BLaER1 treated with 17β-estradiol and CSF1 and Interleukin-3, amounts not matched to agents 10 nM and 100 nM (cell line): Measurements from ENCODE around the gene STX8.

Experiments used
- H3K27ac ChIP-seq, 11 experiments: shearing (Covaris generic); formaldehyde crosslinking; 2 replicates each; pipeline ENCODE4 v1.8.1; 2022
- H3K27me3 ChIP-seq, 11 experiments: shearing (Covaris generic); formaldehyde crosslinking; 2 replicates each; pipeline ENCODE4 v1.8.1; 2022
- H3K36me3 ChIP-seq, 11 experiments: shearing (Covaris generic); formaldehyde crosslinking; 2 replicates each; pipeline ENCODE4 v1.8.1; 2022
- H3K4me1 ChIP-seq, 10 experiments: shearing (Covaris generic); formaldehyde crosslinking; 2 replicates each; pipeline ENCODE4 v1.8.1; 2022
- H3K4me2 ChIP-seq, 11 experiments: shearing (Covaris generic); formaldehyde crosslinking; 2 replicates each; pipeline ENCODE4 v1.8.1; 2022
- H3K4me3 ChIP-seq, 10 experiments: shearing (Covaris generic); formaldehyde crosslinking; 2 replicates each; pipeline ENCODE4 v1.8.1; 2022
- H3K9ac ChIP-seq, 11 experiments: shearing (Covaris generic); formaldehyde crosslinking; 2 replicates each; pipeline ENCODE4 v1.8.1; 2022
- H3K9me3 ChIP-seq, 11 experiments: shearing (Covaris generic); formaldehyde crosslinking; replicated peaks in 1 of 11; 2 replicates each; pipeline ENCODE4 v1.8.1; 2022
- H4K20me1 ChIP-seq, 11 experiments: shearing (Covaris generic); formaldehyde crosslinking; 2 replicates each; pipeline ENCODE4 v1.8.1; 2022
- Cebpa-rat ChIP-seq, 11 experiments: shearing (Covaris generic); IDR thresholded peaks; 2 replicates each; pipeline ENCODE4 v1.8.1; 2022

The STX8 gene

DNA sequence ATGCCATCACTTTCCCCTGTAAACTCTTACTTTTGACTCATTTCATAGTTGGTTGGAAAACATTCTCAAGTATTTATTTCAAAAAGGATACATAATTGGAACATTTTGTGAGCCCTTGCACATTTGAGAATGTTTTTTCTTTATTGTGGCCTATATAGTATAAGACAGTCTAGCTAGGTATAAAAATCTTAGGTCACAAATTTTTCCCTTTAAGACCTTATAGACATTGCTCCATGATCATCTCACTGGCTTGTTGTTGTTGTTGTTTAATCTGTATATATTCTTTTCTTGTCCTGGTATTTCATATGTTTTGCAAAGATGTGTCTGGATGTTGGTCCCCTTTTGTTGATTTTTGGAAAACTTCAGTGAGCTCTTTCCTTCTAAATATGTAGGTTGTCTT is 360.2 kb downstream of the STX8 start:
- Histone ChIP-seq H3K9ac (no peak overlapping the region), H3K27me3 (no peaks in the 10 kb centered on the region), H3K27ac (no peak overlapping the region), H4K20me1 (no peaks in the 10 kb centered on the region; a peak in 1 of 22 replicates), H3K9me3 (peaks cover 22 to 45% (median 33%) of the 10 kb centered on the region in 11 experiments), H3K4me2 (no peak overlapping the region), H3K4me3 (no peak overlapping the region), H3K36me3 (no peaks in the 10 kb centered on the region), H3K4me1 (peaks cover 10 to 18% (median 15%) of the 10 kb centered on the region in 10 experiments; a peak in 18 of 20 replicates)
- no peak for TF ChIP-seq Cebpa-rat (IDR thresholded peaks at IDR 0.05)

GRCh38 chr17:9213303-9213640 is 362.3 kb downstream of the STX8 start:
- H3K9ac ChIP-seq, result no peak overlapping the region
- H3K36me3 ChIP-seq, result no peaks in the 10 kb centered on the region
- H3K4me3 ChIP-seq, result no peak overlapping the region
- H4K20me1 ChIP-seq, result no peaks in the 10 kb centered on the region; a peak in 1 of 22 replicates
- H3K27ac ChIP-seq, result no peak overlapping the region
- H3K4me2 ChIP-seq, result no peak overlapping the region
- H3K9me3 ChIP-seq, result peaks cover 22 to 45% (median 33%) of the 10 kb centered on the region in 11 experiments
- TF ChIP-seq Cebpa-rat (IDR thresholded peaks at IDR 0.05), result no peak
- H3K4me1 ChIP-seq, result peaks cover 10 to 40% (median 26%) of the 10 kb centered on the region in 10 experiments; a peak in 18 of 20 replicates
- H3K27me3 ChIP-seq, result no peaks in the 10 kb centered on the region

- Histone ChIP-seq H3K4me3 (no peak overlapping the region), H3K27me3 (no peaks in the 10 kb centered on the region), H3K4me1 (peaks cover 10 to 46% (median 30%) of the 10 kb centered on the region in 10 experiments; a peak in 18 of 20 replicates), H4K20me1 (no peaks in the 10 kb centered on the region; a peak in 1 of 22 replicates), H3K4me2 (peak overlapping the region in 2 of 11 experiments; percentile 51 to 55; a peak in 1 of 22 replicates), H3K36me3 (no peaks in the 10 kb centered on the region), H3K9me3 (peaks cover 22 to 41% (median 33%) of the 10 kb centered on the region in 11 experiments), H3K27ac (no peak overlapping the region), H3K9ac (no peak overlapping the region)
- no peak for TF ChIP-seq Cebpa-rat (IDR thresholded peaks at IDR 0.05)
Measured at GRCh38 chr17:9212376-9213302, 363.0 kb downstream of the STX8 start.

GRCh38 chr17:9211133-9211765 is 364.4 kb downstream of the STX8 start:
- Histone ChIP-seq H3K36me3 (no peaks in the 10 kb centered on the region), H3K4me1 (peaks cover 21 to 60% (median 44%) of the 10 kb centered on the region in 10 experiments)

GRCh38 chr17:9209781-9210370 is 365.7 kb downstream of the STX8 start:
- Histone ChIP-seq H3K4me3 (no peak overlapping the region), H3K27me3 (peaks cover 0 to 9% (median 0%) of the 10 kb centered on the region in 11 experiments; a peak in 2 of 22 replicates), H3K36me3 (no peaks in the 10 kb centered on the region), H3K4me1 (peaks cover 32 to 74% (median 58%) of the 10 kb centered on the region in 10 experiments), H3K9me3 (peaks cover 0 to 16% (median 8%) of the 10 kb centered on the region in 11 experiments; a peak in 19 of 22 replicates), H3K4me2 (peak overlapping the region in 4 of 11 experiments; percentile 77 to 87 (median 81); a peak in 5 of 22 replicates), H3K9ac (no peak overlapping the region), H3K27ac (no peak overlapping the region), H4K20me1 (peaks cover 0 to 4% (median 0%) of the 10 kb centered on the region in 11 experiments; a peak in 1 of 22 replicates)
- no peak for TF ChIP-seq Cebpa-rat (IDR thresholded peaks at IDR 0.05)

More at GRCh38 chr17:9211133-9211765, 364.4 kb downstream of the STX8 start:
- no peak overlapping the region for H3K9ac ChIP-seq
- H3K4me3 ChIP-seq, result no peak overlapping the region
- H3K27ac ChIP-seq, result no peak overlapping the region
- TF ChIP-seq Cebpa-rat (IDR thresholded peaks at IDR 0.05), result no peak
- H3K9me3 ChIP-seq, result peaks cover 13 to 29% (median 22%) of the 10 kb centered on the region in 11 experiments
- H4K20me1 ChIP-seq, result no peaks in the 10 kb centered on the region; a peak in 1 of 22 replicates
- peaks cover 0 to 7% (median 0%) of the 10 kb centered on the region in 11 experiments; a peak in 2 of 22 replicates for H3K27me3 ChIP-seq
- H3K4me2 ChIP-seq, result peak overlapping the region in 10 of 11 experiments; percentile 17 to 87 (median 55); a peak in 21 of 22 replicates

DNA sequence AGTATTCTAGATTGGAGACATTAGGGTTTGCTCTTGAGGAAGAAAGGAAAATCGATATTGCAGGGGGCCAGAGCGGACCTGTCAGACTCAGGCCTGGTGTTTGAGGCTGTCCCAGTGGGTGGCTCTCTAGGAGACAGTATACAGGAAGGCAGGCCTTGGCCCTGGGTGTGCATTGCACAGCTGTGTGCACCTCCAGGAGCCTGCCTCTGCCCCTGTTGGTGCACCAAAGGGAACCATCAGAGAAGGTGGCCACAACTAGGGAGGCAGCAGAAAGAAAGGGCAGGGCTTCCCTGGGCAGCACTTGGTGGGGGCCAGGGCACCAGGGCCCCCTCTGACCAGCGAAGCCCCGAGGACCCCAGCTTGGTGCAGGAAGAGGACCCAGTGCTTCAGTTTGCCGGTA is 366.3 kb downstream of the STX8 start:
- TF ChIP-seq Cebpa-rat (IDR thresholded peaks at IDR 0.05), result no peak
- no peaks in the 10 kb centered on the region for H3K36me3 ChIP-seq
- H3K9me3 ChIP-seq, result peaks cover 0 to 10% (median 3%) of the 10 kb centered on the region in 11 experiments; a peak in 11 of 22 replicates

GRCh38 chr17:9208381-9209105 is 367.1 kb downstream of the STX8 start:
- Histone ChIP-seq H3K4me1 (peaks cover 46 to 87% (median 71%) of the 10 kb centered on the region in 10 experiments), H3K4me2 (peak overlapping the region in 5 of 11 experiments; percentile 21 to 87 (median 80); a peak in 8 of 22 replicates), H3K9ac (no peak overlapping the region), H3K9me3 (peaks cover 0 to 9% (median 0%) of the 10 kb centered on the region in 11 experiments; a peak in 2 of 22 replicates), H3K27me3 (peaks cover 0 to 9% (median 0%) of the 10 kb centered on the region in 11 experiments; a peak in 2 of 22 replicates), H3K4me3 (no peak overlapping the region), H3K27ac (no peak overlapping the region), H4K20me1 (peaks cover 0 to 4% (median 0%) of the 10 kb centered on the region in 11 experiments; a peak in 1 of 22 replicates), H3K36me3 (no peaks in the 10 kb centered on the region)
- TF ChIP-seq Cebpa-rat (IDR thresholded peaks at IDR 0.05), result no peak

More for the DNA sequence above, 366.3 kb downstream of the STX8 start:
- Histone ChIP-seq H3K27ac (no peak overlapping the region), H3K4me2 (peak overlapping the region in 5 of 11 experiments; percentile 7 to 87 (median 80); a peak in 7 of 22 replicates), H3K4me1 (peaks cover 38 to 79% (median 63%) of the 10 kb centered on the region in 10 experiments), H3K9ac (no peak overlapping the region), H3K4me3 (no peak overlapping the region), H4K20me1 (peaks cover 0 to 4% (median 0%) of the 10 kb centered on the region in 11 experiments; a peak in 1 of 22 replicates), H3K27me3 (peaks cover 0 to 9% (median 0%) of the 10 kb centered on the region in 11 experiments; a peak in 2 of 22 replicates)
